ENCODE results near the gene COQ5.
"Not testable (repeated sequence)": the region's sequence is repeated elsewhere in the genome, so short reads cannot be mapped to it uniquely, and the experiment has no call there.

Gene COQ5

GRCh38 chr12:120528861-120529525 is at the start of gene COQ5:
Gene COQ5 (minus strand): TSS chr12:120529158. CDS start chr12:120529141, 17 bp downstream.
- peak; percentile 89 to 91 for DNase-seq

GRCh38 chr12:120574106-120574505 is 45.1 kb upstream of the COQ5 start:
- DNase-seq: no peak

- no peak for DNase-seq
Observed at GRCh38 chr12:120573560-120573959, 44.6 kb upstream of the COQ5 start.

- DNase-seq: no peak
Observed at GRCh38 chr12:120571299-120571698, 42.3 kb upstream of the COQ5 start.

- no peak for DNase-seq
Observed at GRCh38 chr12:120563495-120563894, 34.5 kb upstream of the COQ5 start.

GRCh38 chr12:120562906-120563305 is 33.9 kb upstream of the COQ5 start:
- no peak for DNase-seq

GRCh38 chr12:120557589-120557988 is 28.6 kb upstream of the COQ5 start:
- DNase-seq: no peak

GRCh38 chr12:120554678-120555077 is 25.7 kb upstream of the COQ5 start:
- DNase-seq: no peak

GRCh38 chr12:120546050-120546386 is 17.1 kb upstream of the COQ5 start:
- DNase-seq: no peak

GRCh38 chr12:120544691-120545090 is 15.7 kb upstream of the COQ5 start:
- DNase-seq: no peak

GRCh38 chr12:120542166-120542565 is 13.2 kb upstream of the COQ5 start:
- DNase-seq: no peak

- no peak for DNase-seq
Observed at GRCh38 chr12:120540445-120540844, 11.5 kb upstream of the COQ5 start.

- no peak for DNase-seq
Observed at GRCh38 chr12:120539303-120539702, 10.3 kb upstream of the COQ5 start.

GRCh38 chr12:120538281-120539156 is 9.6 kb upstream of the COQ5 start:
- no peak for DNase-seq

- DNase-seq: no peak
Observed at GRCh38 chr12:120537856-120538220, 8.9 kb upstream of the COQ5 start.

GRCh38 chr12:120536064-120536791 is 7.3 kb upstream of the COQ5 start:
- peak; percentile 35 to 37 for DNase-seq

- DNase-seq: peak; percentile 71 to 78
Observed at GRCh38 chr12:120534703-120535655, 6.0 kb upstream of the COQ5 start.

- peak; percentile 72 to 79 for DNase-seq
Observed at GRCh38 chr12:120534203-120534702, 5.3 kb upstream of the COQ5 start, which contains the start of gene RNF10. Gene RNF10 (plus strand): TSS chr12:120534356. CDS start chr12:120534812, 456 bp downstream.

- no peak for DNase-seq
Observed at GRCh38 chr12:120532701-120533238, 3.8 kb upstream of the COQ5 start.

GRCh38 chr12:120530418-120530761 is 1.4 kb upstream of the COQ5 start:
- DNase-seq: not testable (repeated sequence)

GRCh38 chr12:120529641-120530417 is 871 bp upstream of the COQ5 start:
- peak; percentile 29 to 31 for DNase-seq
